NCI-H1417 treated with DMSO at 0.1 percent for 48 hours (cell line): Measurements from ENCODE around the gene SLC22A5.
"Not testable (repeated sequence)": the region's sequence is repeated elsewhere in the genome, so short reads cannot be mapped to it uniquely, and the experiment has no call there.

ENCODE experiments used
- DNase-seq: peaks from one replicate; lab custom pipeline; 2025; lab: John Stamatoyannopoulos, UW

The SLC22A5 gene

DNA sequence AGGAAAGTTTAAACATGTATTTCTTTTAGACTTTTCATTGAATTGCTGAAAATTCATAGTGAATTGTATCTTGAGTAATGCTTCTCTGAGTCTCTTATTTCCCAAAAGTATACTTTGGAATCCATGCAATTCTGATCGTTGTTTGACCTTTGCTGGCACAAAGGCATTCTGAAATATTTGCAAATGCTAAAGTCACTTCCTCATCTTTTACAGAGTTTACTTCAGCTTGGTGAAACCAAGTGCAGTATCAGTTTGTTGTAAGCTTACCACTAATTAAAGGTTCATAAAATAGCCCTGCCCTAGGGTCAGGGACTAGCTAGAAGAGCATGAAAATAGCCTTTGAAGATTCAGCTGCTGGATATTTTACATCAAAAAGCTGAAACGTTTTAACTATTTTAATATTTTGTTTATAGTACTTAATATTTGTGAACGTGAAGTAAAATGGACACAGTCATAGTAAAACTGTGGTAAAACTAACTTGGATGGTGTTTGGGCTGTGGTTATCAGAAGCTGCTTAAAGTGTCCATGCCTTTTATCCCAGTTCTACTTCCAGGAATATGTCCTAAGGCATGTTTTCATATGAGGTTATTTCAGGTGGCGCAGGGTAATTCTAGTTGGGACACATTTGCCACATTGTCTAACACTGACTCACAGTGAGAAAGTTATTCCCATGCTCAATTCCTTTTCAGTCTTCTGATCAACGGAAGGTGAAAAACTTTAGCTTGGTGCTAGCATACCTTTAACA, 45.3 kb downstream of the SLC22A5 start:
- DNase-seq: no peak

- not testable (repeated sequence) for DNase-seq
Measured at GRCh38 chr5:132415516-132415915, 46.0 kb downstream of the SLC22A5 start.

- DNase-seq: no peak
Measured at GRCh38 chr5:132416306-132417009, 46.9 kb downstream of the SLC22A5 start.

DNA sequence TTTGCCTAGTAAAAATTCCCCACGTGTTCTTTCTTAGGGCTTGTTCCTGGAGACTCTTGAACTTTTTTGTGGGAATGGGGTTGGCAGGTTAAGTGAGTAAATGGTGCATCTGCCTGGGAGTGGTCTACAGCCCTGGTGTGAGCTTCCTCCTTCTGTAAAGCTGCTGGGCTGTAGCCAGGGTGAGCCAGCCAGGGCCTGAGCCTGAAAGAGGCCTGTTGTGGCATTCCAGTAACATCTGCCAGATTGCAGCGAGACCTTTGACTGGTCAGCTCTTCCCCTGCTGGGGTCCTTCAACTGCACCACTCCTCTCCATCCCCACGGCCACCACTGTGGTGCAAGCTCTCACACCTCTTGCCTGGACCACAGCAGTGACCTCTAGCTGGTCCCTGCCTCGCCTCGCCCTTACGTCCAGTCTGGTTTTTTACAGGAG, 47.5 kb downstream of the SLC22A5 start:
- no peak for DNase-seq

DNA sequence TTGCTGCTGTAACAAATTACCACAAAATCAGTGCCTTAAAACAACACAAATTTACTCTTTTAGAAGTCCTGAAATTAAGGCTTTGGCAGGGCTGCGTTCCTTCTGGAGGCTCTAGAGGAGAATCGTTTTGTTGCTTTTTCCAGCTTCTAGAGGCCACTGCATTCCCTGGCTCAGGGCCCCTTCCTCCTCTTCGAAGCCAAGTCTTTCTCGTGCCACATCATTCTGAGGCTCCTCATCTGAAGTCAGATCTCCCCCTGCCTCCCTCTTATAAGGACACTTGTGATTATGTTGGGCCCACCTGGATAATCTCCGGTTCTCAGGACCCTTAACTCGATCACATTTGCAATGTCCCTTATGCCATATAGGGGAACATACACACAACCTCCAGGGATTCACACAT, 48.0 kb downstream of the SLC22A5 start:
- no peak for DNase-seq

DNA sequence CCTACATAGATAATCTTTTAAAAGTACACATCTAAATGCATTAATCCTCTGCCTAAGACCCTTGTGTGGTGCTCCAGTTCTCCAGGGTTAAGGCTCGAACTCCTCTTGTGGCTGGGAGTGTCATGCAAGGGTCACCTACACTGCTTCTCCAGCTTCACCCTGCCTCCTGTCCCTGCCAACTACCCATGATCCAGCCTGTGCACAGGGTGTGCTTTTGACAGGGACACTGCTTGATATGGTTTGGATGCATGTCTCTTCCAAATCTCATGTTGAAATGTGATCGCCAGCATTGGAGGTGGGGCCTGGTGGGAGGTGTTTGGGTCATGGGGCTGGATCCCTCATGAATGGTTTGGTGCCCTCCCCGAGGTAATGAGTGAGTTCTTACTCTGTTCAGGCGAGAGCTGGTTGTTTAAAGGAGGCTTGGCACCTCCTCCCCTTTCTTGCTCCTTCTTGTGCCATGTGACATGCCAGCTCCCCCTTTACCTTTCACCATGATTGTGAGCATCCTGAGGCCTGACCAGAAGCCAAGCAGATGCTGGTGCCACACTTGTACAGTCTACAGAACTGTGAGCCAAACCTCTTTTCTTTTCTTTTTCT, 48.5 kb downstream of the SLC22A5 start:
- no peak for DNase-seq

- no peak for DNase-seq
Measured at GRCh38 chr5:132418881-132419280, 49.4 kb downstream of the SLC22A5 start.

DNA sequence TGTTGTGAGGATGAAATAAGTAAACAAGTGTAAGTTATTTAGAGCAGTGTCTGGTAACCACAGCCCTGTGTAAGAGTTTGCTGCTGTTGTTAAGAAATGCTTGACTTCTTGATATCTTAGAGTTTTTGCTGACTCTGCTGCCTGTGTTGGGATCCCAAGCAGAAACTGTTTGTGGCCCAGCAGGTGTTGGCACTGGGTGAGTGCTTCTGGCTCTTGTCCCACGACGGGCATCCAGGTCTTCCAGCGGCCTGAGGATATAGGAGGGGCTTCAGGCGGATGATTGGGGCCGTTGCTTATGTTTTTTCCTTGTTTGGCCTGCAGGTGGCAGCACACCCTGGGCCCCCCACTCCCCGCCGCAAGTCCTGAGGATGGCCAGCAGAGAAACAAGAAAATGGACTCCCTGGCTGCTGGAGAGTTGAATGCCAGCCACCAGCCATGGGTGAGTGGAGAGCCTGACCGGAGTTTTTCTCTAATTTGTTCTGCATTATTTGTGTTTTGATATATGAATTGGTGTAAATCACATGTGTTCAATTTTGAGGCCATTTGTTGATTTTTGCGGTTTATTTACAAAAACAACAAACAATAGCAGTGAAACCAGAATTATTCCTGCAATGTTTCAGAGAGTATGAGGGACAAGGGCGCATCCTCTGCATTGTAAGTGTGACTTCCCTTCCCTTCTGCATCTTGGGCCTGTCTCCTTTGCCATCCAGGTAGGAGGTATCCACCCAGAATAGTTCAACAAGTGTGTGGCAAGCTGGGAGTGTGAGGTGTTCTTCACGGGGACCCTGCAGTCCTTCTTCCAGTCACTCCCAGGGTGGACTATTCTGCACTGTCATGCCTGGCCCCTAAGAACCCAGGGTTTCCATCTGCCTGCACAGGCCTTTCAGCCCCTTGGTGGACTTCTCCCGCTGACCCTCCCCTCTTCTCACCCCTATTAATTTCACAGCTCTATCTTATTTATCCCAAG, 50.3 kb downstream of the SLC22A5 start:
- peak; percentile 15 for DNase-seq

DNA sequence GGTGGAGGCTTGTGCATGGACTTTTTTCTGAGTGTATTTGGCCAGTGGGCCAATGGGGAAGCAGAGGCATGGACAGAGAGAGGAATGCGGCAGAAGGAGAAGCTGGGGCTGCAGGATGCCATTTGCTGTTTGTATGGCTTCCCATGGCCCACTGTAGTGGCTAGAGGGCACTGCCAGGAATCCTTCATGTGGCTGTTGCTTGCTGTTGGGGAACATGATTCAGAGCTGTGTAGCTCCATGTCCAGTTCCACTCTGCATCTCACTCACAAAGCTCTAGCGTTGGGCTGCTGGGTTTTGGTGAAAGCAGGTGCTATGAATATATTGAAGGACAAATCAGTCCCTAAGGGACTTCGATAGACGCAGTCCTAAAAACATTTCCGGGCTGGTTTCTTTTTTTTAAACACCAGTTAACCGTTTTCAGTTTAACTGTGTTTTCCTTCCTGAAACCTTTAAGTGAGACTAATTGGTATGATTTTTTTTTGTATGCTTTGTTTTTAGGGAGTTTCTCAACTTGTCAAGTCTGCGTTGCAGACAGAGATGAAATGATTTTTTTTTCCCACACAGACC, 51.3 kb downstream of the SLC22A5 start:
- no peak for DNase-seq

GRCh38 chr5:132421462-132421861, 52.0 kb downstream of the SLC22A5 start:
- no peak for DNase-seq

GRCh38 chr5:132422720-132423437, 53.4 kb downstream of the SLC22A5 start:
- DNase-seq: no peak

GRCh38 chr5:132423438-132423898, 54.0 kb downstream of the SLC22A5 start:
- no peak for DNase-seq

DNA sequence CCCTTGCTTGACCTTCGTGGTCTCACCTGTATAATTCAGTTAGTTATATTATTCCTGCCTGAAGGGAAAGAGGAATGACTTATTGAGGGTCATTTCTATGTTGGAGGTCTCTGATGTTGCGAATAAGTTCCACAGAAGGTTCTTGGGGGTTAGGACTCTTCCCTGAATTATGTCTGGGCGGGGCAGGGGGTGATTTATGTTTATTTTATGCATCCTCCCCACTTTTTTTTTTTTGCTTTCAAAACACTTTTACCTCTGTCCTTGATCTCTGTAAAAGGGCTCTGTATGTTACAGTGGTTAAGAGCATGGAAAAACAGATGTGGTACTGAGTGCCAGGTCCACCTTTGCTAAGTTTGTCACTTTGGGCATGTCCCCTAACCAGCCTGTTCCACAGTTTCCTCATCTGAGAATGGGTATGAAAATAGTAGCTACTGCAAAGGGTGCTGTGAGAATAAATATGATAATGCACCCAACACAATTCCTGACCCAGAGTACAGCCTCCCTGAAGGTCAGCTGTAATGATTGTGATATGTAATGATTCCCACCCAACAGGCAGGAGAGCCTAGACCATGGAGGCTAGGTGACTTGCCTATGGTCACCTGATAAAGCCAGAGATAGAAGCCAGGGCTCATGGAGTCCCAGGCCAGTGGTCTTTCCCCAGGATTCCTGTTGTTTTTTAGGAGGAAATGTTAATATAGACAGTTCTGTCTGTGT, 54.8 kb downstream of the SLC22A5 start:
- DNase-seq: no peak

DNA sequence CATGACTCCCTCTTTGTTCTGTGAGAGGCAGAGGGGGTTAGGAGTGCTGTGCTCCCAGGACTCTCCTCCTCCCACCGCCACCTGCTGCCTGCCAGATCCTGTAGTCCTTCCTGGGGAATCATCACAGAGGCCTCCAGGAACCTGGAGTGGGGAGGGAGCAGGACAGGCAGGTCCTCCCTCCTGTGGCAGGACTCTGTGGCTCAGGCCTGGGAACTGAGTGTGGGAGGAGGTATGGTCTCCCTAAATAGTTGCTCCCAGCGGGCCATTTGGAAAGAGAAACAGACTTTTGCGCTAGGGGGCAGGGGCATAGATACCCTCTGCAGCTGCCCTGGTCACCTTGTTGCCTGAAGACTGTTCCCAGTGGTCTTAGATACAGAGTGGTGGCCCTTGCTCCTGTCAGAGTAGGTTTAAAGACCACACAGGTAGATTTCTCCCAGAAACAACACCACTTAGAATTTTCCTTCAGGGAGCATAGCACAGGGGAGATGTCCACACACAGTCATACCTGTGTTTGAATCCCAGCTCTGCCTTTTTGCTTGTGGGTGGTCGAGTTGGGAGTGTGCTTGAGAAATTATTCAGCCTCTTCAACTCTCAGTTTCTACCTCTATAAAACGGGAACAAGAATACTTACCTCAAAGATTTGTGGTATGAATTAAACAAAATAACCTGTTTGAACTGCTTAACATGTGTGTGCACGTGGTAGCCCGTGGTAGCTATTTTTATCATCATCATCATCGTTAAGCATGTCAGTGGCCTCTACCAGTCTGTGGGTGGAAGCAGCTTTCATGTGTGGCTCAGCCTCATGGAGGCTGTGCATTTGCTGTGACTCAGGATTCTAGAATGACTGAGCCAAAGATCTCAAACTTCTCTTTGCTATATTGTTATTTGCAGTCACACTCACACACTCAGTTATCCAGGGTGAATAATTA, 55.8 kb downstream of the SLC22A5 start:
- DNase-seq: no peak

GRCh38 chr5:132425975-132426524, 56.5 kb downstream of the SLC22A5 start:
- no peak for DNase-seq

- no peak for DNase-seq
Measured at GRCh38 chr5:132426525-132427138, 57.1 kb downstream of the SLC22A5 start.

- DNase-seq: no peak
Measured at GRCh38 chr5:132427281-132428146, 58.0 kb downstream of the SLC22A5 start.
